Measurements from ENCODE around the gene SPACA4.

Gene SPACA4

GRCh38 chr19:48635966-48636858, 29.7 kb downstream of the SPACA4 start:
- H3K27me3 Mint-ChIP-seq = no peaks in the 10 kb centered on the region
- DNase-seq = no peak
- H3K36me3 Mint-ChIP-seq (ENCODE audit: insufficient read depth) = peaks cover 48% of the 10 kb centered on the region
- peaks cover 0 to 2% of the 10 kb centered on the region in 2 donors for H3K9me3 Mint-ChIP-seq
- H3K4me3 Mint-ChIP-seq = peak overlapping the region; percentile 90 to 98
- peaks cover 32 to 41% of the 10 kb centered on the region in 2 donors for H3K4me1 Mint-ChIP-seq (ENCODE audit: low read depth in 2 of 2)
- peak overlapping the region; percentile 45 to 89 for H3K27ac Mint-ChIP-seq
- no peak for ATAC-seq (replicated peaks)

- ATAC-seq (replicated peaks) (no peak), DNase-seq (peak in 1 of 3 experiments; percentile 44)
- Mint-ChIP-seq H3K4me3 (peak within 1 kb of the TSS; percentile 90 to 98), H3K27ac (peak within 1 kb of the TSS; percentile 96 to 98), H3K9me3 (peaks cover 0 to 2% of the 10 kb centered on the region in 2 donors), H3K36me3 (ENCODE audit: insufficient read depth) (peaks cover 40% of the 10 kb centered on the region), H3K4me1 (ENCODE audit: low read depth in 2 of 2) (peaks cover 32 to 41% of the 10 kb centered on the region in 2 donors), H3K27me3 (no peaks in the 10 kb centered on the region)
Measured at GRCh38 chr19:48636859-48637448, 30.4 kb downstream of the SPACA4 start, which contains the start of gene DBP. TSS of gene DBP (minus strand) at chr19:48637379. CDS start at chr19:48636994, 385 bp downstream.

- Mint-ChIP-seq H3K4me3 (peak overlapping the region; percentile 90 to 98), H3K27ac (peak overlapping the region; percentile 96 to 98), H3K27me3 (no peaks in the 10 kb centered on the region), H3K9me3 (peaks cover 0 to 2% of the 10 kb centered on the region in 2 donors), H3K36me3 (ENCODE audit: insufficient read depth) (peaks cover 35% of the 10 kb centered on the region), H3K4me1 (ENCODE audit: low read depth in 2 of 2) (peaks cover 34 to 41% of the 10 kb centered on the region in 2 donors)
- ATAC-seq (replicated peaks) = peak; percentile 74
- peak; percentile 99 to 100 (median 99) for DNase-seq
Measured at GRCh38 chr19:48637449-48637947, 31.0 kb downstream of the SPACA4 start.

- H3K27me3 Mint-ChIP-seq = no peaks in the 10 kb centered on the region
- H3K27ac Mint-ChIP-seq = peak overlapping the region; percentile 96 to 98
- ATAC-seq (replicated peaks) = peak; percentile 46
- peaks cover 0 to 2% of the 10 kb centered on the region in 2 donors for H3K9me3 Mint-ChIP-seq
- peaks cover 35 to 41% of the 10 kb centered on the region in 2 donors for H3K4me1 Mint-ChIP-seq (ENCODE audit: low read depth in 2 of 2)
- DNase-seq = peak in 2 of 3 experiments; percentile 79 to 84
- peaks cover 28% of the 10 kb centered on the region for H3K36me3 Mint-ChIP-seq (ENCODE audit: insufficient read depth)
- H3K4me3 Mint-ChIP-seq = peak overlapping the region; percentile 90 to 98
Measured at GRCh38 chr19:48637948-48638830, 31.6 kb downstream of the SPACA4 start.

- no peaks in the 10 kb centered on the region for H3K27me3 Mint-ChIP-seq
- DNase-seq = no peak
- peaks cover 33 to 41% of the 10 kb centered on the region in 2 donors for H3K4me1 Mint-ChIP-seq (ENCODE audit: low read depth in 2 of 2)
- peaks cover 0 to 2% of the 10 kb centered on the region in 2 donors for H3K9me3 Mint-ChIP-seq
- peaks cover 25% of the 10 kb centered on the region for H3K36me3 Mint-ChIP-seq (ENCODE audit: insufficient read depth)
- H3K27ac Mint-ChIP-seq = peak overlapping the region; percentile 96 to 98
- peak overlapping the region; percentile 90 to 98 for H3K4me3 Mint-ChIP-seq
- no peak for ATAC-seq (replicated peaks)
Measured at GRCh38 chr19:48638831-48639381, 32.4 kb downstream of the SPACA4 start.

GRCh38 chr19:48639483-48640375, 33.2 kb downstream of the SPACA4 start:
- ATAC-seq (replicated peaks) = no peak
- DNase-seq = no peak
- H3K27ac Mint-ChIP-seq = peak overlapping the region in 1 of 2 donors; percentile 96
- H3K9me3 Mint-ChIP-seq = peaks cover 0 to 2% of the 10 kb centered on the region in 2 donors
- H3K27me3 Mint-ChIP-seq = no peaks in the 10 kb centered on the region
- H3K36me3 Mint-ChIP-seq (ENCODE audit: insufficient read depth) = peaks cover 25% of the 10 kb centered on the region
- peaks cover 30 to 33% of the 10 kb centered on the region in 2 donors for H3K4me1 Mint-ChIP-seq (ENCODE audit: low read depth in 2 of 2)
- peak overlapping the region; percentile 45 to 62 for H3K4me3 Mint-ChIP-seq

- Mint-ChIP-seq H3K27me3 (no peaks in the 10 kb centered on the region), H3K27ac (no peak overlapping the region), H3K36me3 (ENCODE audit: insufficient read depth) (peaks cover 16% of the 10 kb centered on the region), H3K4me3 (no peak overlapping the region), H3K4me1 (ENCODE audit: low read depth in 2 of 2) (peaks cover 31 to 37% of the 10 kb centered on the region in 2 donors), H3K9me3 (peaks cover 0 to 2% of the 10 kb centered on the region in 2 donors)
- ATAC-seq (replicated peaks) = no peak
- DNase-seq = no peak
Measured at GRCh38 chr19:48641850-48642249, 35.3 kb downstream of the SPACA4 start.

- no peak for DNase-seq
- peaks cover 10% of the 10 kb centered on the region for H3K36me3 Mint-ChIP-seq (ENCODE audit: insufficient read depth)
- no peak for ATAC-seq (replicated peaks)
- peaks cover 33 to 40% of the 10 kb centered on the region in 2 donors for H3K4me1 Mint-ChIP-seq (ENCODE audit: low read depth in 2 of 2)
- H3K27me3 Mint-ChIP-seq = no peaks in the 10 kb centered on the region
- H3K9me3 Mint-ChIP-seq = peaks cover 0 to 2% of the 10 kb centered on the region in 2 donors
- H3K27ac Mint-ChIP-seq = no peak overlapping the region
- H3K4me3 Mint-ChIP-seq = no peak overlapping the region
Measured at GRCh38 chr19:48642862-48643261, 36.3 kb downstream of the SPACA4 start.

- no peak for DNase-seq
- Mint-ChIP-seq H3K4me1 (ENCODE audit: low read depth in 2 of 2) (peaks cover 29 to 35% of the 10 kb centered on the region in 2 donors), H3K27me3 (no peaks in the 10 kb centered on the region), H3K4me3 (peak overlapping the region in 1 of 2 donors; percentile 90), H3K36me3 (ENCODE audit: insufficient read depth) (peaks cover 11% of the 10 kb centered on the region), H3K27ac (peak overlapping the region in 1 of 2 donors; percentile 93), H3K9me3 (no peaks in the 10 kb centered on the region)
- no peak for ATAC-seq (replicated peaks)
Measured at GRCh38 chr19:48644355-48644754, 37.8 kb downstream of the SPACA4 start.

GRCh38 chr19:48644839-48645619, 38.5 kb downstream of the SPACA4 start:
- no peaks in the 10 kb centered on the region for H3K9me3 Mint-ChIP-seq
- ATAC-seq (replicated peaks) (peak; percentile 58), DNase-seq (peak; percentile 66 to 72 (median 68))
- H3K27me3 Mint-ChIP-seq = no peaks in the 10 kb centered on the region
- H3K36me3 Mint-ChIP-seq (ENCODE audit: insufficient read depth) = peaks cover 12% of the 10 kb centered on the region
- H3K4me3 Mint-ChIP-seq = peak overlapping the region; percentile 90 to 95
- H3K4me1 Mint-ChIP-seq (ENCODE audit: low read depth in 2 of 2) = peaks cover 33 to 35% of the 10 kb centered on the region in 2 donors
- H3K27ac Mint-ChIP-seq = peak overlapping the region; percentile 93 to 98

GRCh38 chr19:48645620-48646000, 39.1 kb downstream of the SPACA4 start:
- H3K27ac Mint-ChIP-seq = peak overlapping the region; percentile 93 to 98
- no peaks in the 10 kb centered on the region for H3K27me3 Mint-ChIP-seq
- peaks cover 11% of the 10 kb centered on the region for H3K36me3 Mint-ChIP-seq (ENCODE audit: insufficient read depth)
- H3K9me3 Mint-ChIP-seq = no peaks in the 10 kb centered on the region
- no peak for DNase-seq
- peaks cover 33% of the 10 kb centered on the region in 2 donors for H3K4me1 Mint-ChIP-seq (ENCODE audit: low read depth in 2 of 2)
- ATAC-seq (replicated peaks) = no peak
- peak overlapping the region; percentile 90 to 95 for H3K4me3 Mint-ChIP-seq

Data from effector memory CD8-positive, alpha-beta T cell (primary cell).